ENCODE results near the gene CAMSAP2.

Gene CAMSAP2

GRCh38 chr1:200838676-200839445 is 100.2 kb downstream of the CAMSAP2 start:
- DNase-seq (ENCODE audit: low spot score): no peak

- no peak for DNase-seq (ENCODE audit: low spot score)
Observed at GRCh38 chr1:200845360-200845759, 106.7 kb downstream of the CAMSAP2 start.

GRCh38 chr1:200846398-200846797 is 107.7 kb downstream of the CAMSAP2 start:
- DNase-seq (ENCODE audit: low spot score): no peak

GRCh38 chr1:200849430-200849829 is 110.7 kb downstream of the CAMSAP2 start:
- DNase-seq (ENCODE audit: low spot score): no peak

GRCh38 chr1:200850554-200850953 is 111.9 kb downstream of the CAMSAP2 start:
- no peak for DNase-seq (ENCODE audit: low spot score)

GRCh38 chr1:200856716-200857357 is 118.1 kb downstream of the CAMSAP2 start:
- no peak for DNase-seq (ENCODE audit: low spot score)

GRCh38 chr1:200857804-200858203 is 119.1 kb downstream of the CAMSAP2 start:
- DNase-seq (ENCODE audit: low spot score): no peak

GRCh38 chr1:200861937-200862647 is 123.4 kb downstream of the CAMSAP2 start:
- DNase-seq (ENCODE audit: low spot score): no peak

GRCh38 chr1:200862713-200863415 is 124.2 kb downstream of the CAMSAP2 start:
- no peak for DNase-seq (ENCODE audit: low spot score)

- DNase-seq (ENCODE audit: low spot score): no peak
Observed at GRCh38 chr1:200866116-200866515, 127.4 kb downstream of the CAMSAP2 start.

GRCh38 chr1:200866521-200866920 is 127.8 kb downstream of the CAMSAP2 start:
- DNase-seq (ENCODE audit: low spot score): no peak

- no peak for DNase-seq (ENCODE audit: low spot score)
Observed at GRCh38 chr1:200867018-200867811, 128.5 kb downstream of the CAMSAP2 start.

- DNase-seq (ENCODE audit: low spot score): no peak
Observed at GRCh38 chr1:200869376-200869752, 130.7 kb downstream of the CAMSAP2 start.

- DNase-seq (ENCODE audit: low spot score): no peak
Observed at GRCh38 chr1:200869753-200870391, 131.2 kb downstream of the CAMSAP2 start.

- DNase-seq (ENCODE audit: low spot score): no peak
Observed at GRCh38 chr1:200872446-200873115, 133.9 kb downstream of the CAMSAP2 start, which contains the start of gene GPR25. GPR25 (plus strand) TSS chr1:200872981; CDS start chr1:200873038, 57 bp downstream.

- no peak for DNase-seq (ENCODE audit: low spot score)
Observed at GRCh38 chr1:200873116-200873670, 134.5 kb downstream of the CAMSAP2 start.

- no peak for DNase-seq (ENCODE audit: low spot score)
Observed at GRCh38 chr1:200873671-200874397, 135.1 kb downstream of the CAMSAP2 start.

- DNase-seq (ENCODE audit: low spot score): no peak
Observed at GRCh38 chr1:200874694-200875093, 136.0 kb downstream of the CAMSAP2 start.

- no peak for DNase-seq (ENCODE audit: low spot score)
Observed at GRCh38 chr1:200875416-200875815, 136.7 kb downstream of the CAMSAP2 start.
